Measurements from ENCODE around the gene ARL15. TPM values are rescaled to one million over a fixed set of nuclear protein-coding genes. Genes with fewer than 3 reads are reported as not detected.

ARL15 gene
- total RNA-seq, 1 donor from 2014 or later = 14.0 TPM

DNA sequence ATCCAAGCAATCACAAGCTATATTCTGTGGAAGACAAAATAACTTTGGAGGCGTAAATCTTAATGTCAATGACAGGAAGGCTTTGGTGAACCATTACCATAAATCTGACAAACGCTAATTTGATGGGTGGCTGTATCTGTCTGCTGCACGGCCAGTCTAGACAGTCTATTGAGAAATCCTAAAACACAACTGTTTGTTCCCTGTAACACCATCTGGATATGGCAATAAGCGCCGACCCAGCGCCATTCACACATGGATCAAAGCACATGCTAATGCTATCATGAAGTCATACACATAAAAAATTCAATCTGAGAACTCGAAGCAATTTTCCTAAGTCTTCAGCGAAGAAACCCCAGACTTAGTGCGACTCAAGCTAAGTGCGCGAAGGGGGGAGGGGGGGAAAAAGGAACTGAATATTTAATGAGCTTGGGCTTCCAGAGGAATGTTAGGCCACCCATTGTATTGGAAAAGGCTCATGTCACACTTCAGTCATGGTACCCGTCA, 95.1 kb downstream of the ARL15 start:
- peaks cover 25% of the 10 kb centered on the region for H3K4me1 Mint-ChIP-seq (ENCODE audit: low read depth)
- no peak for DNase-seq (ENCODE audit: low spot score)
- H3K27me3 Mint-ChIP-seq (ENCODE audit: low read depth) = no peaks in the 10 kb centered on the region
- TF ChIP-seq, protein P1, sequence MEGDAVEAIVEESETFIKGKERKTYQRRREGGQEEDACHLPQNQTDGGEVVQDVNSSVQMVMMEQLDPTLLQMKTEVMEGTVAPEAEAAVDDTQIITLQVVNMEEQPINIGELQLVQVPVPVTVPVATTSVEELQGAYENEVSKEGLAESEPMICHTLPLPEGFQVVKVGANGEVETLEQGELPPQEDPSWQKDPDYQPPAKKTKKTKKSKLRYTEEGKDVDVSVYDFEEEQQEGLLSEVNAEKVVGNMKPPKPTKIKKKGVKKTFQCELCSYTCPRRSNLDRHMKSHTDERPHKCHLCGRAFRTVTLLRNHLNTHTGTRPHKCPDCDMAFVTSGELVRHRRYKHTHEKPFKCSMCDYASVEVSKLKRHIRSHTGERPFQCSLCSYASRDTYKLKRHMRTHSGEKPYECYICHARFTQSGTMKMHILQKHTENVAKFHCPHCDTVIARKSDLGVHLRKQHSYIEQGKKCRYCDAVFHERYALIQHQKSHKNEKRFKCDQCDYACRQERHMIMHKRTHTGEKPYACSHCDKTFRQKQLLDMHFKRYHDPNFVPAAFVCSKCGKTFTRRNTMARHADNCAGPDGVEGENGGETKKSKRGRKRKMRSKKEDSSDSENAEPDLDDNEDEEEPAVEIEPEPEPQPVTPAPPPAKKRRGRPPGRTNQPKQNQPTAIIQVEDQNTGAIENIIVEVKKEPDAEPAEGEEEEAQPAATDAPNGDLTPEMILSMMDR (IDR thresholded peaks at IDR 0.05) = no peak
- no peak overlapping the region for H3K4me3 Mint-ChIP-seq (ENCODE audit: unreplicated experiment)
- no peak overlapping the region for H3K27ac Mint-ChIP-seq (ENCODE audit: unreplicated experiment)
- no peaks in the 10 kb centered on the region for H3K36me3 Mint-ChIP-seq (ENCODE audit: low read depth)
- H3K9me3 Mint-ChIP-seq (ENCODE audit: low read depth) = no peaks in the 10 kb centered on the region

DNA sequence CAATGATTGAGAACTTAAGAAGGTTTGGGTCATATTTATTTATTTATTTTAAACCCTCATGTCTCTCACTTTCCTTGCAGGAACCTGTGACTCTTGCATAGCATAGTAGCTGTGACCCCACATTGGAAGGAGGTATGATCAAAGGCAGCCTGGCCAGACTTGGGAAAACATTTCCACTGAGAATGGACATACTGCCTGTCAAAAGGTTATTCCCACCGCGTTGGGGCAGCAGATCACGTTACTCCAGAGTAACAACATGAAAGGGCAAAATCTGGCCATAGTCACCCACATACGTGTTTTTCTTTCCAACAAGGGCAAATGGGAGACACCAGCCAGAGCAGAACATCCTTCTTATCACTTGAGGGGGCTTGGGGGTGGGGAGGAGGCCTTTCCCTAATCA, 95.7 kb downstream of the ARL15 start:
- Mint-ChIP-seq H3K36me3 (ENCODE audit: low read depth) (no peaks in the 10 kb centered on the region), H3K4me3 (ENCODE audit: unreplicated experiment) (no peak overlapping the region), H3K4me1 (ENCODE audit: low read depth) (peaks cover 25% of the 10 kb centered on the region), H3K27ac (ENCODE audit: unreplicated experiment) (no peak overlapping the region), H3K9me3 (ENCODE audit: low read depth) (no peaks in the 10 kb centered on the region), H3K27me3 (ENCODE audit: low read depth) (no peaks in the 10 kb centered on the region)
- no peak for DNase-seq (ENCODE audit: low spot score)
- TF ChIP-seq, protein P1 (IDR thresholded peaks at IDR 0.05) = no peak

DNA sequence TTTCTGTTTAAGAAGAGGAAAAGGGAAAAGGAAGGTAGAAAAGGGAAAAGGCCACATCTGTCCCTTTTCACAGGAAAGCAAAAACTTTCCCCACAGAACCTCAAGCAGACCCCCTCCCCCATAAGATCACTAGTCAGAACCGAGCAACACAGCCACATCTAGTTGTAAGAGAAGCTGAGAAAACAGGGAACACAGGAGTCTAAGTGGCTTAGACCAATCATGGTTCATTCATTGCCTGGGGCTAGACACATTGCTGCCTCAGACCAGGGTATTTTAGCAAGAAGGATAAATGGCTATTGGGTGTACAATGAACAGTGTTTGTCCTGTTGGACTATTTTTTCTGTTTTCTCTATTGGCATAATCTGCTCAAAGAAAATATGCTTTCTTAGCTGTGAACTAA, 98.0 kb downstream of the ARL15 start:
- no peaks in the 10 kb centered on the region for H3K27me3 Mint-ChIP-seq (ENCODE audit: low read depth)
- DNase-seq (ENCODE audit: low spot score) = no peak
- H3K4me1 Mint-ChIP-seq (ENCODE audit: low read depth) = peaks cover 35% of the 10 kb centered on the region
- no peaks in the 10 kb centered on the region for H3K36me3 Mint-ChIP-seq (ENCODE audit: low read depth)
- no peak overlapping the region for H3K4me3 Mint-ChIP-seq (ENCODE audit: unreplicated experiment)
- H3K27ac Mint-ChIP-seq (ENCODE audit: unreplicated experiment) = no peak overlapping the region
- TF ChIP-seq, protein P1 (IDR thresholded peaks at IDR 0.05) = no peak
- H3K9me3 Mint-ChIP-seq (ENCODE audit: low read depth) = no peaks in the 10 kb centered on the region

DNA sequence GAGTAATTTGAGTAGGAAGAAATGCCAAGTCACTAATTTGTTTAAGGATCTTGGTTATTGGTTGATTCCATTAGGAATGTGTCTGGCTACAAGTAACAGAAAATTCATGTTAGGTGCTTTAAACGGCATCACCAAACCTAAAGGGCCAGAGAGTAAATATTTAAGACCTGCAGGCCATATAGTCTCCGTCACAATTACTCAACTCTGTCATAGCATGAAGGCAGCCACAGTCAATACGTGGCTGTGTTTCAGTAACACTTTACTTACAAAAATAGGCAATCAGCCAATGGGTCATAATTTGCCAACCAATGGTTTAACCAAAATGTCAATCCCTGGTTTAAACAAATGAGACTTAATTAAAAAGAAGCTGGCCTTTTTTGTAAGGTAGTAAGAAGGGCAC, 98.5 kb downstream of the ARL15 start:
- TF ChIP-seq, protein P1 (IDR thresholded peaks at IDR 0.05) = no peak
- H3K27ac Mint-ChIP-seq (ENCODE audit: unreplicated experiment) = no peak overlapping the region
- no peaks in the 10 kb centered on the region for H3K9me3 Mint-ChIP-seq (ENCODE audit: low read depth)
- no peaks in the 10 kb centered on the region for H3K36me3 Mint-ChIP-seq (ENCODE audit: low read depth)
- DNase-seq (ENCODE audit: low spot score) = no peak
- peaks cover 35% of the 10 kb centered on the region for H3K4me1 Mint-ChIP-seq (ENCODE audit: low read depth)
- no peak overlapping the region for H3K4me3 Mint-ChIP-seq (ENCODE audit: unreplicated experiment)
- H3K27me3 Mint-ChIP-seq (ENCODE audit: low read depth) = no peaks in the 10 kb centered on the region

DNA sequence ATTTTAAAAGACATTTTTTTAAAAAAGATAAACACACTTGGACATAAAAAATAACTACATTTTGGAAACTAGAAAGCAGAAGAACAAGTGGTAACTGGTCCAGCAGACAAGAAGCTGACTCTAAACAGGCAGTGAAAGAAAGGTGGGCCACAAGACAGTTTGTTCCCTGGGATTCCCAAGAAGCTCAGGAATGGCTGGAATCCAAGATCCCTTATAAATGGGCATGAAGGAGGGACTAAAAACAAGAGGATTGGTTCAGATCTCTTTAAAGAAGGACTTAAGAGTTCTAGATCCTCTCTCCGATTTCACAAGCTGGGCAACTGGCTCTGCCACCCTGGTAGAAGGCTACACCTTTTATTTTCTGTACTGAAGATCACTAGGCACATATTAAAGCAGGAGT, 102.8 kb downstream of the ARL15 start:
- no peak overlapping the region for H3K27ac Mint-ChIP-seq (ENCODE audit: unreplicated experiment)
- H3K4me3 Mint-ChIP-seq (ENCODE audit: unreplicated experiment) = no peak overlapping the region
- peaks cover under 1% of the 10 kb centered on the region for H3K9me3 Mint-ChIP-seq (ENCODE audit: low read depth)
- H3K4me1 Mint-ChIP-seq (ENCODE audit: low read depth) = peaks cover 26% of the 10 kb centered on the region
- H3K27me3 Mint-ChIP-seq (ENCODE audit: low read depth) = no peaks in the 10 kb centered on the region
- DNase-seq (ENCODE audit: low spot score) = no peak
- TF ChIP-seq, protein P1 (IDR thresholded peaks at IDR 0.05) = no peak
- no peaks in the 10 kb centered on the region for H3K36me3 Mint-ChIP-seq (ENCODE audit: low read depth)

Data from chondrocyte (in vitro differentiated cells).